GDM1 (cell line): ENCODE results near the gene WLS.
"Not testable (repeated sequence)": the region's sequence is repeated elsewhere in the genome, so short reads cannot be mapped to it uniquely, and the experiment has no call there.

ENCODE experiments used
- DNase-seq: peaks from one replicate; lab custom pipeline; 2025; lab: John Stamatoyannopoulos, UW

WLS gene

DNA sequence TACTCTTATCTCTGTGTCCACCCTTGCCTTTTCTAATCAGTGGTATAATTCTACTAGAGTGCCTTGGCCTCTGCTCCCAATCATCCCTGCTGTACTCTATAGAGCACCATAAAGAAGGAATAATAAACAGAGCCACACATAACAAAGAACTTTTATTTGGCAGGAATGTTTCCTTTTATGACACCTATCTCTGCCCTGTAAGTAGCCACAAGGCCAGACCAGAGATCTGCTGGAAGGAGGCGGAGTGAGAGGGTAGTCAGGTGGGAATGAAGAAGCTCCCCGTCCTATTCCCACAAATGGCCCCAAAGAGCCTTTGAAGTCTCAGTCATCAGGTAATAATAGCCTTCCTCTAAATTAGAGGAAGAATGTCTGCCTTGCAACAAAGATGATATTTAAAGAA, 32.7 kb downstream of the WLS start:
- DNase-seq = no peak

DNA sequence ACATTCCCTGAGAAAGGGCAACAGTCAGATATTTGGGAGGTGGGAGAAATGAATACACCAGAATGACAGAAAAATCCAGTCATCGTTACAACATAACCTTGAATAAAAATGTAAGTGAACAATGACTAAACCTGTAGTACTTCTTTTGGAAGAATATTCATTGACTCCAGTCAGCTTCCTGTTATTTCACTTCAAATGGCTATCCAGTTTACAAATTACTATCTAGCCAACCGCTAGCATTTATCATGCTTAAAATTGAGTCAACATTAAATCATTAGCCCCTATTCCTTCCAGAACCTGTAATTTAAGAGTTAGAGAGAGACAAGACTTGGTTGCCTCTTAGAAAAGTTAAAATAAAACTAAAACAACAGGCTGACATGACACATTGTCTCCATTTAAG, 33.6 kb downstream of the WLS start:
- no peak for DNase-seq

DNA sequence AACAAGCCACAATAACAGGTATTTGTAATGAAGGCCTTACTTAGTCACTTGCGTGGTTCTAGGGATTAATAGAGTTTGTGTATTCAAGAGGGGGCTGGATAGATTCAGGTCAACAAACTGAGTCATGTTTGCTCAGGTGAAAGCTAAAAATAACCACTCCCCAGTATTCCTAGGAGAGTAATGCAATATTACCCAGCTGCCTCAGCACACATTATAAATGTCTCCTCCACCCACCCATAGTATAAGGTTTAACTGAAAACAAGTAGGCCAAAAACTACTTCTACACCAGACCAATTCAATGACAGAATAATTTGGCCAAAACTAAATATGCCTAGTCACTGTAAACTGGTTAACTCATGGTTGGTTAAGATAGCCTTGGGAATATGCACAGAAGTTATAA, 34.4 kb downstream of the WLS start:
- DNase-seq = no peak

DNA sequence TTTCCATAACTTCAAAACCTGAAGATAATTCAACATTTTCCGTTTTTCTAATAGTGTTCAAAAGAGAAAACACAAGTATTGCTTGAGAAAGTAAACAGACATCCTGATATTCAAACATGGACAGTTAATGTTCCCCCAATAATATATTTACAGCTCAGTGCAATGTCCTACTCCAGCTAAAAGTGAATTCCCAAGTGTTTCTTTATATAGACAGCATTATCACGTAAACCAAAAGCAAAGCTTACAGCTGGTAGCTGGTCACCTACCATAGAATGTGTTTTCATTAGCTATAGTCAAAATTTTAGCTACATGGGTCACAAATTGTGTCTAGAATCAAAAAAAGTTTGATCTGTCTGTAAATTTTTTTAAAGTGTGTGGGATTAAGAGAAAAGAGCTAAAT, 34.9 kb downstream of the WLS start:
- DNase-seq = no peak

DNA sequence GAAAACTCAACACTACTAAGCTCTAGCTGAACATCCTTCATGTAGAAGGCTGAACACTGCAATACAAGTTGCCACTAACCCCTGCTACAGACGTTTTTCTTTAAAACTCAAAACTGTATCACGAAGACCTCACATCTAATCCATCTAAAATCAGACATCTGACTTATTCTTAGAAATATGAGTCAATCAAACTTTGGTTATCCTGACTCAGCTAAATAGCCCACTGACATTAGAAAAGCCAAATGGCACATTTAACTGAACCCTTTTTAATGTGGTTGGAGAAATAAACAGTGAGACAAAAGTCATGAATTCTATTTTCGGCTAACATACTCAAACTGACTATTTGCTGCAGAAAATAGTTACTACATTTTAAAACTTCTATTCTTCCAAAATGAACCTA, 35.6 kb downstream of the WLS start:
- DNase-seq = no peak

DNA sequence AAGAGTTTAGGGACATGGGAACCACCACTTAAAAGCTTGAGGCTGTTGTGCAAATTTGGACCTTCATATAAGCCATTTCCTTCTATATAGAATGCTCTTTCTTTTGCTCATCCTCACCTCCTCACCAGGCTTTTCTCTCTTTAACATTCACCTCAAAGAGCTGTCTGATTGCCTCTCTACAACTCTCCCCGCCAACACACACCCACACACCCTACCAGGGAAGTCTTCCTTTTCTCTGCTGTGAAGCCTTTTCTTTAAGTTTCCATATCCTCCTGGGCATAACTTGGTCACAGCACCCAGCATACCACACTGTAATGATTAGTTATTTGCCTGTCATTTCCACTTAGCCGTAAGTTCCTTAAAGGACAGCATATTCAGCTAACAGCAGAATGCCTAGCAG, 40.6 kb downstream of the WLS start:
- DNase-seq = no peak

DNA sequence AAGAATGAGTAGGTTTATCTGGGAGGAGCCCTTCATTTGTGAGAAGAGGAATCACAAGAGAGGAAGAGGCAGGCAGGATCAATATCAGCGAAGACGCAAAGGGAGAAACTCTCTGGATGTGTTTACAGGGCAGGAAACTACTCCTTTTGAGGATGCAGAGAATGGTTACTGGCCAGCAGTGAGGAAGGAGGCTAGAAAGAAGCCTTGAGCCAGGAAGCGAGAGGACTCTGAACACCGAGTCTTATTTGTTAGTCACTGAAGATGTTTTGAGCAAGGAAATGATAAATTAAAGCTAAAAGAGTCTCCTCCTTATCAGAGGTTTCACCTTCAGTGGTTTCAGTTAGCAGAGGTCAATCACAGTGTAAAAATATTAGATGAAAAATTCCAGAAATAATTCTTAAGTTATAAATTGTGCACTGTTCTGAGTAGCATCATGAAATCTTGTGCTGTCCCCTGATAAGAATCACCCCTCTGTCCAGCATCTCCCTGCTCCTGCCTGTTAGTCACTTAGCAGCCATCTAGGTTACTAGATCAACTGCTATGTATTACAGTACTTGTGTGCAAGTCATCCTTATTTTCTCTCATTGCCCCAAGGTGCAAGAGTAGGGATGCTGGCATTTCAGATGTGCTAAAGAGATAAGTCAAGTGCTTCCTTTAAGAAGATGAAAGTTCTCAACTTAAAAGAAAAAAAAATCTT, 43.5 kb downstream of the WLS start:
- DNase-seq = no peak

DNA sequence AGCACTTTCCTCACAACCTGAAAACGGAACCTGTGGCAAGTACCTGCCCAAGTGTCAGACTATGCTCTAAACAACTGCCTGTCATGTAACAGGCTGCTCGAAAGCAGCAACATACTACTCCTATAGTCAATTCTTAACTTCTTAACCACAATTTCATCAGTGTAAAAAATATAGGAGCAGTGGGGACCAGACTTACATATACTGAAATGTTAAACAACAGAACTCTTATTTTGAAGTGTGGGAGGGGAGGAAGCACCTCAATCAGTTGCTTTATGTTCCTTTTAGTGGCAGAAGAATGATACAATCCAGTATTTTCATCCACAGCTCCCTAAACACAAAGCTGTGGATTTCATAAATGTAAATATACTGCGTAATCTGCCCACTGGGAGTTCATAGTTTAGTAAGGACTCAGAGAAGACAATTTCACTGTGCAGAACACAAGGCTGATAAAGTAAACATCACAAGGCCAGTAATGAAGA, 44.2 kb downstream of the WLS start:
- no peak for DNase-seq

DNA sequence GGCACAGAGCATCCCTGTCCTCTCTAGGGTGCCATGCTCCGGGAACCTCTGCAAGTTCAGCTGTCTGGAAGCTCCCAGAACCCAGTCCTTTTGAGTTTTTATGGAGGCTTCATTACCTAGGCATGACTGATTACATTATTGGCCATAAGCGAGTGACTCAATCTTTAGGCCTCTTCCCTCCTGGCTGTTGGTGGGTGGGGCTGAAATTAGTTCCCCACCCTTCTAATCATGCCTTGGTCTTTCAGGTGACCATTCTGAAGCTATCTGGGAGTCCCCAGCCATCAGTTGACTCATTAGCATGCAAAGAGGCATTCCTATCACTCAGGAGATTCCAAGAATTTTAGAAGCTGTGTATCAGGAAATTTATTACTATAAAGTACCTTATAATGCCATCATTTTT, 46.6 kb downstream of the WLS start:
- no peak for DNase-seq

DNA sequence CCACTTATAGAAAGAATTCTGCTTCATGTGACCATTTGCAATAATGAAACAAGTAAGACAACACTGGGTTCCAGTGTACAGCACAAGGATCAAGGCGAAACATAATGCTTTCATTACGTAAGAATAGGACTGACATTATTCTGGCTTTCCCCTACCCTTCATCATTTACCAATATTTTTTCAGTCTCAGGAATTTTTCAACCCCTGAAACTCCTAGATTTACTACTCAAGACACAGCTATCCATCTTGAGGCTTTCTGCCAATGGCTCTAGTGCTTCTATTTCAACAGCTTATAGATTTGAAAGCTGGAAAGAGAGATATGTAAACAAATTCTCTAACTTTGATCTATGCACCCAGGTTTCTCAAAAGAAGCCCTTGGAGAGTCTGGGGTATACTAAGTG, 48.4 kb downstream of the WLS start:
- DNase-seq = no peak

DNA sequence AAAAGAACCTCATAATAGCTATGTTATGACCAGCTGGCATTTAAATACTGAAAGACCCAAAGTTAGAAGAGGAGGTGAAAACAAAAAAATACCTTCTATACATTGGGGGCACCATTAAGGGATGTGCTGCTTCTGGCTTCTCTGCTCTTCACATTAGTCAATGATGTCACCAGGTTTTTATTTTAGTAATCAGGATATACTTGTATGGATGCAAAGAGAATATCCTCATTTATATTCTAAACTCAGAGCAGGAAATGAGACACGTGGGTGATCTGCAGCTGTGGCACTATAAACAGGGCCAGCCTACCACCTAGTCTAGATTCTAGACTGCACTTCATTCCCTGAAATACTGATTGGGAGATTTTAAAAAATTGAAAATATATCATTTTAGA, 51.2 kb downstream of the WLS start:
- DNase-seq = no peak

DNA sequence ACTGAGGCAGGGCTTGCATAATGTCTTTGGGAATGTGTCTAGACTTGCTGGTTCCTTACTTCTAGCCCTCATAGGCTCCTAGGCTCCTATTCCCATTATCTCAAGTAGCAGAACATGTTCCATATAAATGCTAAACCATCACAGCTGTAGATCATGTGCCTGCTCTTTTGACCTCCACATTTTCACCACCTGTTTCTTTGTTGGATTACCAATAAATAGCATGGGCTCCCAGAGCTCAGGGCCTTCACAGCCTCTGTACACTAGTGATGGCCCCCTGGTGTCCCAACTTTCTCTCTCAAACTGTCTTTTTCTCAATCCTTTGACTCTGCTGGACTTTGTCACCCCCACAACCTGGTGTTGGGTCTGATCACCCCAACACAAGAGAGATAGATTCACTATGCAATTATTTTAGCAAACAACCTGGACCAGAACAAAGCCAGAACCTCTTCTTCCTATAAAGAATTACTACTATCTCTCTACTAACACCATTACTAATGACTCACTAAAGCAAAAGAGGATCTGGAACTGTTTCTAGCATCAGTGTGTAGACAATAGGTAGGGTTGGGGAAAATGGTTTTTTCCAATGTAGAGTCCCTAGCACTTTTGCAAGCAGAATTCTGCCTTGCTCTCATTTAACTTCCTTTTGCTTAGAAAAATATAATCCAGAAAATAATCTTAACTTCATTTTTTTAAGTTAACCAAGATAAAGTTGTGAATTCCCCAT, 51.7 kb downstream of the WLS start:
- no peak for DNase-seq

DNA sequence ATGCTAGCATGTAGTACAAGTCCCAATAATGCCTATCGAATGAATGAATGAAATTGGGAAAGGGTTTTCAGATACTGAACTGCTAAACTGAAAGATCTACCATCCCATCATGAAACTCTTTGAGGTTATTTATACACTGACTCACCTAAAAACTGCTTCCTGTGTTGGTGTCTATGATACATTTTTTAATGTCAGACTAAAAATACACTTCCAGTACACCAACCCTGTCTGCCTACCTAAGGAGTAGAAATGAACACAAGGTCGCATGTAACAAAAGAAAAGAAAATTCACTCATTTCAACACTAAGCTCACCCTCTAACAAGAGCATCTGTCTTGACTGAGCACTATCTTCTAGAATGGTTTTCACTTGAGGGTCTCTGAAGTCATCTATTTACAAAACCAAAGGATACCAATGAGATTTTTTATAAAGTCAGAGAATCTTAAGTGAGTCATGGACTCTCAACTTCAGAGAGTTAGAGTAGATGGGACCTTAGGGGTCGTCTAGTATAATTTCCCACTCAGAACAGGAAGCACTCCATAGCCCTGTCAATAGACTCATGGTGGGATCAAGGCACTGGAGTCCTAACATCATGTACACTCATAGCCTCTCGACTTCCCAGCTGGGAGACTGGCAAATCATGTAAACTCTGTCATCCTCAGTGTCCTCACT, 53.4 kb downstream of the WLS start:
- DNase-seq = no peak

DNA sequence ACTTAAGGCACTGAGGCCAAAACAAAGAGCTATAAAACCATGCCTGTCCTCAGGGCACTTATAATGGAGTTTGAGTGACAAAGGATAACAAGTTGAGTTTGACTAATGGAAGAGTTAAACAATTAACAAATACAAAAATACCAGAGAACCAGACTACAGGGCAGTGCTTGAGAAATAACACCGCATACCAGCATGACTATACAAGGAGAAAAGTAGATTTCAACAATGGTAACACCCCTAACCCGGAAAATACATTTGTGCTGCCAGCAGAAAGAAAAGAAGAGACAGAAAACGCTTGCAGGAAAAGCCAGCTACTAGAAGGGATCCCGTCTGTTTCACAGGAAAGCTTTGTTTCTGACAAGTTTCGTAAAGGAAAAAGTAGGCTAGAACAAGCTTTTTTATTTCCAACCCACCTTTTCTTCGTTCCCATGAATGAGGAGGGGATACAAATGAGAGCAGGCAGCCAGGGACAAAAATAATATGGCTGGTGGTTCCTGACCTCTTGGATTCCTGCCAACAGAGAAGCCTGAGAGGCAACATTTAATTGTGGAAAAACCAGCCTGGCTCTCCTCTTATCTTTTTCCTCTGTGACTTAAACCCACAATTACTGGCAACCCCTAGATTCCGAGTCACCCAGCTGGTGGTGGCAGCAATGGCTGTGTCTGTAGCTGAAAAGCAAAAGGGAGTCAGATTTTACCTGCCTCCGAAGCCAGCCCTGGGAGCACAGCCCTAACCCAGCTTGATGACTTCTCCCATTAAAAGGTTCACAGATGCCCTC, 56.5 kb downstream of the WLS start:
- no peak for DNase-seq

DNA sequence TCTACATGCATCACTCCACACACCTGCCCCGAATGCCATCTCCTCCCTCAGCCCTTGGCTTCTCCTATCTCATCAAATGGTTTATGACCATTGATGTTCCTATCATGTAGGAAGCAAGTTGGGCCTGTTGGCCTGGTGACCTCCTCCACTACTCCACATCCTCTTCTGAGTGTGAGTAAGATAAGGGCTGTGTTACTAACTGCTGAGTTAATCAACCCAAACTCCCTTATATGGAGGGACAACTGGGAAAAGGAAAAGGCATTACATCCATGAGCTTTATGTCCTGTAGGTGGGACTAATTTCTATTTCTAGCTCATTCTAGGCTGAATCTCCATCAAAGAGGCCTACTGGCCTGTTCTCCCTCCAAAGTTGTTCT, 57.6 kb downstream of the WLS start:
- DNase-seq = no peak

DNA sequence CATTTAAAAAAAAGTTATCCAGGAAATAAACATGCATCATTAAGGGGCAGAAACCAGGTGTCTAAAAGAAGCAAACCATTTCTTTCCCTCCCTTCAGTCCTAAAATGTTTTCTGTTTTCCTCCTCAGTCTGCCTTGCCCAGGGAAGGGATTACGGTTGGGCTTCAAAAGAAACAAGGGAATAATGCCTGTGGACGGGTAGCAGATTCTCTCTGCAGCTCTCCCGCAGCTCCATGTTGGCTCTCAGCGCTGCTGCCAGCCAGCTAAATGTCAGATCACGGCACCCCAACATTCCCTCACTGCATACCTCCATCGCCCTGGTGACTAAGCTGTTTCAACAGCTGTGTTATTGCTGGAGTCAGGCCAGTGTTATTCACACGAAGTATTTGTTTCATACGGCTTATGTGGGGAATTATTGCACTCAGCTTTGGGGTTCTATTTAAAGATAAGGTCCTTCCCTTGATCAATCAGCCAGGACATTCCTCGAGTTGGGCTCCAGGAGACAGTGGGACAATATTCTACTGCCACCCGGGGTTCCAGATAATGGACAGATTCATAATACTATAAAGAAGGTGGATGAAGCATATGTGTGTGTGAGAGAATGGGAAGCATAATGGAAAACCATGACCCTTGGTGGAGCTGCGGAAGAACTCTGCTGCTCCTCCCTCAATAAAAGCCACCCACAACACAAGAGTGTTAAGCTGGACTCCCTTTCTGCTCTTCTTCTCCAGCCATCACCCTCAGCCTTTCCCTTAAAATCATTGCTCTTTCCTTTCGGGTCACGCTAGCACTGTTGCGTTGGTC, 58.2 kb downstream of the WLS start:
- DNase-seq = no peak

DNA sequence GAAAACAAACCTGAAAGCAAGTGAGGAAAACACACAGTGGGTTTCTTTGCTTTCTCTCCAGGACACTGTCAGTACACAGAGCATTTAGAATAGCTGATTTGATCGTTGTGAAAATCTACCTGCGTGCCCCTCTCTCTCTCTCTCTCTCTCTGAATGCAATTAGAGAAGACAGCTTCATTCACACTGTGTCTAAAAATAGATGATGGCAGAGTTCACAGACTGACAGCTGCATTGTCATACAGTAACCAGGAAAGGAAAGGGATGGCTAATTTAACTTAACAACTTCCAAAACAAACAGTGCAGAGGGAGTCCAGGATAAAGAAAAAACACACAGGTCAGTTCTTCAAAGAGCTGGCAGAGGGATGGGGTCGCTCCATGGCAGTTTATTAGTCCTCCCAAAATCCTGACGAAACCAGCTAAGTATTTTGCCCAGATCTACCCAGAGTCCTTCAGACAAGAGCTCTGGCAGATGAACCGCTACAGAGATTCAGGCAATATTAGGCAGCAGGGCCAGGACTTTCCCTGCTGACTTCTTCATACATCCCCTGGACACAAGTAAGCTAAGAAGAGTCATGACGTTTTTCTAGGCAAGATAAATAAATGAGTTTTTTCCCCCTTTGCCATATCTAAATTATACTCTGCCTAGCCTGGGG, 58.9 kb downstream of the WLS start:
- no peak for DNase-seq

DNA sequence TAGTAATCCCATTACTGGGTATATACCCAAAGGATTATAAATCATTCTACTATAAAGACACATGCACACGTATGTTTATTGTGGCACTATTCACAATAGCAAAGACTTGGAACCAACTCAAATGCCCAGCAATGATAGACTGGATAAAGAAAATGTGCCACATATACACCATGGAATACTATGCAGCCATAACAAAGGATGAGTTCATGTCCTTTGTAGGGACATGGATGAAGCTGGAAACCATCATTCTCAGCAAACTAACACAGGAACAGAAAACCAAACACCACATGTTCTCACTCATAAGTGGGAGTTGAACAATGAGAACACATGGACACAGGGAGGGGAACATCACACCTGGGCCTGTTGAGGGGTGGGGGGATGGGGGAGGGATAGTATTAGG, 60.5 kb downstream of the WLS start:
- DNase-seq = not testable (repeated sequence)

DNA sequence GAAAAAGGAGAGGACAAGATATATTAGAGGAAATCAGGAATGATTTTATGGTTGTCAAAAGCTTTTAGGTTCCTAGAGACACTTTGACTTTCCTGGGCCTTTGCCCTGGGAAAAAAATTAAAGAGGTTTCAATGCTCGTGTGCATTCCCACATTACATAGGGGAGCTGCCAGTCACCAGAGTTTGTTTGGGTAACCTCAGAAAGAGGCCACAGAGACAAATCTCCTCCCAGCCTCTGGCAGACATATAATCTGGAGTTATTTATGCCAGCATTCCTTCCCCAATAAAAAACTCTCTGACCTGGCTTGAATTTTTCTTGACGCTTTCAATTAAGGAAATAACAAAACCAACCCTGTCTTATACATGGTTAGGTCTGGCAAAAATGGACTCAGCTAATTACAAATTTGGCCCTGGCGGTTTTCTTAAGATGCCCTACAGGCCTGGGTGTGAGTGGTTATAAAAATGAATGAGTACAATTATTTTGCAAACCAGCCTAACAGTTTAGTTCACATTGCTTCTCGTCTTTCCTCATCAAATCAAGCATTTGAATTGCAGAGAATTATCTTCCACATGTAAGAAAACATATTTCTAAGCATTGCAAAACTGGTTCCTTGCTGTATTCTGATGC, 63.7 kb downstream of the WLS start:
- DNase-seq = no peak

DNA sequence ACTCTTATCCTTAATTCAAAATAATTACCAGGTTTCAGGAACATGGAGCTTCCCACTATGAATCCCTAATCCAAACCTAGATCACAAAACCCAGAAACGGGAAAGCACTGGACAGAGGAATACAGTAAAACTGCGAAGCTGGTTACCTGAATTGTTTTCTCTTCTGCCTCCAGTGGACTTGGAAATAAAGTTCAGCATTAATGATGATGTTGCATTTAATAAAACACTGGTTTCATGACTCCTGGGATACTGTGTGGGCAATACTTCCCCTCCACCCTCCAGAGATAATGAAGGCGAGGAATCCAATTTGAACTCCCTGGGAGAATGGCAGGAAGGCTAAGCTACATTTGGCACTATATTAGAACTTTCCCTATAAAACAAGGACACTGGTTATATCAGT, 65.1 kb downstream of the WLS start:
- no peak for DNase-seq

DNA sequence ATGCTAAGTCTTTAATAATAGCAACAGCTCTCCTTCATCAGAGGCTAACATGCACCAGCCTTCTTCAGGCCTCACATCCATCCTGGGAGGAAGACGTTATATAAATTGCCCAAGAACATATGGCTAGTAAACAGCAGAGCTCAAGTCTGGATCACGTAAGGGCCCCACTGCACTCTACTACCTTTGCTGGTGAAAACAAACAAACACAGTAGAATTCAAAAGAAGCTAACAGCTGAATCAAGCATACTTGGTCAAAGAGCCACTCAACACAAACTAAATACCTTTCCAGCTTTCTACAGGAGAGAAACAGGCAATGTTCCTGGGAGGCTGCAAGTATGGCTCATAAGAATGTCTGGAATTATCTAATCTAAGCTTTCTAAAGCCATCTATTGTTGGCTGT, 66.0 kb downstream of the WLS start:
- DNase-seq = no peak
